Keratinocyte (primary cell): Measurements from ENCODE around the gene ARID5B. TPM values are rescaled to one million over a fixed set of nuclear protein-coding genes. Genes with fewer than 3 reads are reported as not detected.

ENCODE experiments used
- DNase-seq: peaks from one replicate; pipeline ENCODE4 v3.0.0-alpha.2; 2011; ENCODE audit warnings: low read depth, missing footprints, low spot score
- FAIRE-seq: peaks from 2 replicates; lab custom pipeline; 2011; peaks lifted over from hg19 to GRCh38; lab: Jason Lieb, UNC
- H2AFZ ChIP-seq: 2 replicates; pipeline ENCODE4 v1.6.0; 2012; ENCODE audit warnings: low read length, control low read depth, inconsistent platforms; ENCODE audit not compliant: control insufficient read depth
- H3K27ac ChIP-seq: 2 replicates; pipeline ENCODE4 v1.5.1; 2011; ENCODE audit warnings: low read length; ENCODE audit not compliant: control insufficient read depth, insufficient read depth
- H3K27me3 ChIP-seq: 3 replicates; pipeline ENCODE4 v1.6.0; 2011; ENCODE audit warnings: low read length; ENCODE audit not compliant: control insufficient read depth, insufficient read depth; ENCODE audit errors: extremely low read depth
- H3K36me3 ChIP-seq, 2 experiments: 2 replicates in 1 of 2; 3 replicates in 1 of 2; pipeline ENCODE4 v1.5.1; 2011; ENCODE audit warnings: low read length in 2 of 2, mild to moderate bottlenecking in 1 of 2; ENCODE audit not compliant: control insufficient read depth in 2 of 2, insufficient read depth in 2 of 2; ENCODE audit errors: extremely low read depth in 1 of 2
- H3K4me1 ChIP-seq: 3 replicates; pipeline ENCODE4 v1.5.1; 2011; ENCODE audit warnings: low read length; ENCODE audit not compliant: control insufficient read depth, insufficient read depth; ENCODE audit errors: extremely low read depth
- H3K4me2 ChIP-seq: 3 replicates; pipeline ENCODE4 v1.6.0; 2011; ENCODE audit warnings: low read depth, low read length; ENCODE audit not compliant: control insufficient read depth, insufficient read depth; ENCODE audit errors: extremely low read depth
- H3K4me3 ChIP-seq, 3 experiments: fragments of 200-600 bp in 1 of 3; sonication (generic) in 1 of 3; 2 replicates in 2 of 3; 3 replicates in 1 of 3; pipeline ENCODE4 v1.5.1; 2011 to 2016; ENCODE audit warnings: low read length in 3 of 3, mild to moderate bottlenecking in 3 of 3, control low read depth in 2 of 3, inconsistent platforms in 1 of 3, low read depth in 1 of 3, mixed read lengths in 1 of 3, mixed run types in 1 of 3, moderate library complexity in 1 of 3; ENCODE audit not compliant: control insufficient read depth in 2 of 3, insufficient read depth in 2 of 3; ENCODE audit errors: extremely low read depth in 1 of 3
- H3K79me2 ChIP-seq: 2 replicates; pipeline ENCODE4 v1.6.0; 2012; ENCODE audit warnings: low read length; ENCODE audit not compliant: control insufficient read depth, insufficient read depth
- H3K9ac ChIP-seq: 3 replicates; pipeline ENCODE4 v1.6.0; 2011; ENCODE audit warnings: low read length; ENCODE audit not compliant: control insufficient read depth, insufficient read depth; ENCODE audit errors: extremely low read depth
- H3K9me1 ChIP-seq: 3 replicates; pipeline ENCODE4 v1.6.0; 2011; ENCODE audit warnings: low read length; ENCODE audit not compliant: control insufficient read depth, insufficient read depth; ENCODE audit errors: extremely low read depth
- H3K9me3 ChIP-seq: 2 replicates; pipeline ENCODE4 v1.5.1; 2012; ENCODE audit warnings: low read depth, low read length; ENCODE audit not compliant: control insufficient read depth
- H4K20me1 ChIP-seq: 3 replicates; pipeline ENCODE4 v1.6.0; 2011; ENCODE audit warnings: low read length; ENCODE audit not compliant: control insufficient read depth, insufficient read depth; ENCODE audit errors: extremely low read depth
- CTCF ChIP-seq, 3 experiments: IDR thresholded peaks in 1 of 3; conservative IDR thresholded peaks in 1 of 3; optimal IDR thresholded peaks in 1 of 3; 2 replicates in 2 of 3; 3 replicates in 1 of 3; pipeline versions ENCODE3 to v1.5.1; 2011; ENCODE audit warnings: low read length in 3 of 3, mild to moderate bottlenecking in 3 of 3, moderate library complexity in 2 of 3, control low read depth in 1 of 3, inconsistent platforms in 1 of 3; ENCODE audit not compliant: insufficient read depth in 2 of 3; ENCODE audit errors: extremely low read depth in 1 of 3
- EZH2 ChIP-seq: IDR thresholded peaks from one replicate; pipeline ENCODE4 v1.6.1; 2012; ENCODE audit warnings: inconsistent platforms, mild to moderate bottlenecking, low read length, moderate library complexity
- dilution Hi-C: fragments of 300-500 bp; cut with MboI; formaldehyde crosslinking; loops from one replicate; pipeline ENCODE4 v1.7.0; 2020; ENCODE audit warnings: low sequenced_read_pairs; ENCODE audit not compliant: extremely low pct_ligation_motif_present
- polyA plus RNA-seq, 5 experiments: library from polyadenylated mRNA; depleted of rRNA in 3 of 5; stranded (reverse) in 3 of 5; stranded (forward) in 1 of 5; unstranded in 1 of 5; fragments of >200 nt; gene quantifications; 1 replicate in 1 of 5; 2 replicates in 3 of 5; 3 replicates in 1 of 5; pipeline versions ENCODE4 v1.2.1 to v1.2.3, GENCODE V29; 2011 to 2012; ENCODE audit warnings: missing spikeins in 2 of 5, low read depth in 1 of 5, low replicate concordance in 1 of 5

Gene ARID5B
- polyA plus RNA-seq, 1 donor (not counting 4 experiments of a cell fraction or from before 2014, with no cell fraction given) = 7.0 TPM

GRCh38 chr10:61899663-61899996 is 1.9 kb upstream of the ARID5B start:
- no peak for DNase-seq
- dilution Hi-C loops = no loop called here
- Histone ChIP-seq H3K79me2 (peaks cover 10% of the 10 kb centered on the region), H3K9ac (peak overlapping the region; percentile 96), H3K27me3 (no peaks in the 10 kb centered on the region), H3K4me3 (peak overlapping the region; percentile 66 to 89 (median 73)), H3K4me2 (peak overlapping the region; percentile 96), H3K36me3 (no peaks in the 10 kb centered on the region), H2AFZ (peak overlapping the region; percentile 56), H3K27ac (peak overlapping the region; percentile 99), H3K4me1 (peaks cover 44% of the 10 kb centered on the region), H4K20me1 (no peaks in the 10 kb centered on the region), H3K9me3 (no peaks in the 10 kb centered on the region), H3K9me1 (no peaks in the 10 kb centered on the region)
- FAIRE-seq = no peak
- TF ChIP-seq CTCF (optimal IDR thresholded peaks at IDR 0.05 in 1 of 3, IDR thresholded peaks at IDR 0.05 in 1 of 3, conservative IDR thresholded peaks at IDR 0.05 in 1 of 3; ENCODE audit: extremely low read depth in 1 of 3, insufficient read depth in 2 of 3, low read length in 3 of 3) (no peak), EZH2 (no peak)

GRCh38 chr10:61899997-61900828 is 1.3 kb upstream of the ARID5B start:
- H3K9me3 ChIP-seq = no peaks in the 10 kb centered on the region
- TF ChIP-seq CTCF (optimal IDR thresholded peaks at IDR 0.05 in 1 of 3, IDR thresholded peaks at IDR 0.05 in 1 of 3, conservative IDR thresholded peaks at IDR 0.05 in 1 of 3; ENCODE audit: extremely low read depth in 1 of 3, insufficient read depth in 2 of 3, low read length in 3 of 3) = no peak
- no peak for TF ChIP-seq EZH2
- peak overlapping the region; percentile 96 for H3K4me2 ChIP-seq
- peak overlapping the region; percentile 66 to 89 (median 77) for H3K4me3 ChIP-seq
- no peaks in the 10 kb centered on the region for H4K20me1 ChIP-seq
- FAIRE-seq (peak; percentile 78), DNase-seq (no peak)
- peak overlapping the region; percentile 99 for H3K27ac ChIP-seq
- H3K4me1 ChIP-seq = peaks cover 46% of the 10 kb centered on the region
- H3K79me2 ChIP-seq = peaks cover 12% of the 10 kb centered on the region
- H3K9ac ChIP-seq = peak overlapping the region; percentile 96
- H2AFZ ChIP-seq = peak overlapping the region; percentile 78
- H3K36me3 ChIP-seq = no peaks in the 10 kb centered on the region
- no peaks in the 10 kb centered on the region for H3K9me1 ChIP-seq
- no peaks in the 10 kb centered on the region for H3K27me3 ChIP-seq
- dilution Hi-C loops = no loop called here
